K562 (cell line): Measurements from ENCODE around the gene YIPF1. TPM values are rescaled to one million over a fixed set of nuclear protein-coding genes. Genes with fewer than 3 reads are reported as not detected.

Source experiments
- ATAC-seq: fragments of 200-7000 bp; cut with Tn5 transposase; 3 replicates; pipeline ENCODE4 v1.9.1; 2020; ENCODE audit warnings: moderate library complexity
- BruUV-seq: library from RNA; stranded (reverse); fragments of 400-500 nt; replicated peaks from 2 replicates; lab custom pipeline; 2021; lab: Mats Ljungman, UMichigan
- CTCF ChIA-PET: fragments of 300-600 bp; formaldehyde crosslinking; extraction: SDS; loops from one replicate; lab custom pipeline; 2021; ENCODE audit warnings: low intra/inter-chr PET ratio; lab: Yijun Ruan, JAX
- POLR2A ChIA-PET: fragments of 300-600, 350-650 bp; sonication (Branson Sonifier 250); formaldehyde crosslinking; extraction: SDS; loops from one replicate; lab custom pipeline; 2021; ENCODE audit warnings: antibody characterized with exemption, inconsistent platforms; lab: Yijun Ruan, JAX
- DNase-seq, 4 experiments: peaks; one replicate each; pipeline versions ENCODE4 v3.0.0 to v3.0.0-alpha.2; 2011 to 2018; ENCODE audit warnings: low spot score in 3 of 4, mixed read lengths in 3 of 4; ENCODE audit errors: extremely low read depth in 1 of 4
- FAIRE-seq: peaks from 2 replicates; lab custom pipeline; 2011; peaks lifted over from hg19 to GRCh38; lab: Jason Lieb, UNC
- H2AFZ ChIP-seq: 2 replicates; pipeline ENCODE4 v1.6.0; 2011; ENCODE audit warnings: low read depth, low read length, control low read depth, inconsistent platforms
- H3K27ac ChIP-seq: fragments of 200-600 bp; 3 replicates; pipeline ENCODE4 v1.8.0; 2011; ENCODE audit warnings: low read depth, mild to moderate bottlenecking, control low read depth, inconsistent platforms, low read length, moderate library complexity, mixed read lengths; ENCODE audit errors: extremely low read depth
- H3K27me3 ChIP-seq, 2 experiments: fragments of 300-600 bp in 1 of 2; 2 replicates in 1 of 2; 3 replicates in 1 of 2; pipeline versions ENCODE4 v1.6.0 to v1.8.0; 2011; ENCODE audit warnings: inconsistent platforms in 2 of 2, low read length in 2 of 2, mild to moderate bottlenecking in 1 of 2, mixed read lengths in 1 of 2, moderate library complexity in 1 of 2; ENCODE audit not compliant: control insufficient read depth in 2 of 2, insufficient read depth in 2 of 2
- H3K36me3 ChIP-seq: fragments of 300-600 bp; 3 replicates; pipeline ENCODE4 v1.8.0; 2011; ENCODE audit warnings: mild to moderate bottlenecking, low read length, inconsistent platforms; ENCODE audit not compliant: control insufficient read depth, insufficient read depth
- H3K4me1 ChIP-seq, 2 experiments: fragments of 200-600 bp in 1 of 2; replicated peaks in 1 of 2; 2 replicates in 1 of 2; 3 replicates in 1 of 2; pipeline versions ENCODE4 v1.5.1 to v1.8.0; 2011; ENCODE audit warnings: inconsistent platforms in 2 of 2, low read length in 2 of 2, mild to moderate bottlenecking in 1 of 2, mixed read lengths in 1 of 2, moderate library complexity in 1 of 2; ENCODE audit not compliant: control insufficient read depth in 2 of 2, insufficient read depth in 2 of 2
- H3K4me2 ChIP-seq: 2 replicates; pipeline ENCODE4 v1.6.1; 2011; ENCODE audit warnings: low read length, control low read depth, inconsistent platforms, mixed read lengths; ENCODE audit not compliant: insufficient read depth
- H3K4me3 ChIP-seq: fragments of 200-600 bp; sonication (generic), shearing (Covaris generic); 2 replicates; pipeline ENCODE4 v1.5.1; 2016; ENCODE audit warnings: control low read depth, inconsistent platforms
- H3K79me2 ChIP-seq: fragments of 200-600 bp; 3 replicates; pipeline ENCODE4 v1.8.0; 2011; ENCODE audit warnings: low read length, inconsistent platforms; ENCODE audit not compliant: control insufficient read depth, insufficient read depth
- H3K9ac ChIP-seq, 2 experiments: 2 replicates each; pipeline versions ENCODE4 v1.6.0 to v1.6.1; 2011; ENCODE audit warnings: low read depth in 2 of 2, low read length in 2 of 2, control low read depth in 1 of 2, inconsistent platforms in 1 of 2, mild to moderate bottlenecking in 1 of 2, mixed read lengths in 1 of 2; ENCODE audit not compliant: insufficient read depth in 1 of 2
- H3K9me1 ChIP-seq: one replicate; pipeline ENCODE4 v1.6.0; 2011; ENCODE audit warnings: inconsistent platforms, mild to moderate bottlenecking, low read length, moderate library complexity; ENCODE audit not compliant: control insufficient read depth, insufficient read depth
- H3K9me3 ChIP-seq: replicated peaks from 2 replicates; pipeline ENCODE4 v1.5.1; 2011; ENCODE audit warnings: low read depth, low read length, inconsistent platforms; ENCODE audit not compliant: control insufficient read depth, insufficient read depth
- H4K20me1 ChIP-seq: replicated peaks from 2 replicates; pipeline ENCODE4 v1.6.1; 2011; ENCODE audit warnings: low read length, inconsistent platforms, mixed read lengths; ENCODE audit not compliant: control insufficient read depth, insufficient read depth
- CCAR2 ChIP-seq: fragments of 200-400 bp; formaldehyde crosslinking; IDR thresholded peaks from 2 replicates; pipeline ENCODE4 v1.6.1; 2017; ENCODE audit warnings: mild to moderate bottlenecking, low read depth, low read length
- ELF4 ChIP-seq: fragments of 450-650 bp; formaldehyde crosslinking; IDR thresholded peaks from 2 replicates; pipeline ENCODE4 v1.4.0; 2022; ENCODE audit warnings: missing genetic modification characterization
- MYBL2 ChIP-seq, 2 experiments: fragments of 450-650 bp in 1 of 2; sonication (generic) in 1 of 2; formaldehyde crosslinking in 1 of 2; IDR thresholded peaks; 2 replicates each; pipeline versions ENCODE4 v1.6.1 to v1.8.1; 2017 to 2022; ENCODE audit warnings: borderline replicate concordance in 1 of 2, inconsistent platforms in 1 of 2, low read depth in 1 of 2, mild to moderate bottlenecking in 1 of 2, missing genetic modification reagents in 1 of 2, moderate library complexity in 1 of 2
- NR2C1 ChIP-seq, 2 experiments: fragments of 450-650 bp; IDR thresholded peaks; 2 replicates each; pipeline ENCODE4 v1.6.1; 2017; ENCODE audit warnings: mild to moderate bottlenecking in 2 of 2, antibody characterized with exemption in 1 of 2, inconsistent platforms in 1 of 2, missing compliant biosample characterization in 1 of 2, missing genetic modification characterization in 1 of 2
- RCOR1 ChIP-seq, 2 experiments: IDR thresholded peaks; 2 replicates each; pipeline ENCODE4 v1.6.1; 2012; ENCODE audit warnings: low read depth in 2 of 2, low read length in 2 of 2, borderline replicate concordance in 1 of 2, improper control_type of control experiment in 1 of 2
- VEZF1 ChIP-seq: fragments of 200-800 bp; sonication (Bioruptor generic); IDR thresholded peaks from 2 replicates; pipeline ENCODE4 v1.6.1; 2017; ENCODE audit warnings: missing genetic modification characterization, missing compliant biosample characterization
- ZNF212 ChIP-seq: fragments of 450-650 bp; formaldehyde crosslinking; IDR thresholded peaks from 2 replicates; pipeline ENCODE4 v1.4.0; 2020; ENCODE audit warnings: mild to moderate bottlenecking
- WGBS: fragments of 100-300 bp; shearing (Covaris generic); methylation state at CpG from one replicate; pipeline ENCODE4 v1.1.6; 2016; ENCODE audit warnings: low coverage, mixed read lengths; ENCODE audit not compliant: insufficient coverage; ENCODE audit errors: missing lambda C conversion rate; 5-methylcytosine and 5-hydroxymethylcytosine counted together
- in situ Hi-C: fragments of 300-500 bp; cut with MboI; formaldehyde crosslinking; loops from 4 replicates; pipeline ENCODE4 v1.15.0; 2018; ENCODE audit warnings: inconsistent platforms, mixed read lengths
- intact Hi-C: fragments of 100-400 bp; cut with micrococcal nuclease; formaldehyde crosslinking; loops from 2 replicates; pipeline ENCODE4 v1.14.2; 2022
- polyA plus RNA-seq, 8 experiments: library from polyadenylated mRNA; depleted of rRNA in 4 of 8; stranded (reverse) in 5 of 8; unstranded in 3 of 8; fragments of >200 nt; fragmentation: Nextera tagmentation in 2 of 8; fragmentation: Illumina TruSeq in 1 of 8; extraction: Ambion mirVana in 2 of 8; extraction: Trizol in 1 of 8; gene quantifications; 2 replicates each; pipeline versions ENCODE4 v1.2.1 to v1.2.3, GENCODE V29; 2011 to 2014; ENCODE audit warnings: inconsistent platforms in 1 of 8, missing spikeins in 1 of 8
- total RNA-seq, 7 experiments: library from RNA; depleted of rRNA in 6 of 7; stranded (reverse); fragments of >200 nt in 6 of 7; fragmentation: Illumina TruSeq in 2 of 7; extraction: Trizol in 2 of 7; gene quantifications; 2 replicates each; pipeline versions ENCODE4 v1.2.1 to v1.2.3, GENCODE V29; 2011 to 2021; ENCODE audit warnings: low replicate concordance in 1 of 7

YIPF1 gene
- total and polyA plus RNA-seq, 9 of the 15 experiments (the other 6 are each of a cell fraction or from before 2014, with no cell fraction given): 11.5 to 37.5 (median 19.2) TPM

GRCh38 chr1:53834776-53835175 is 54.8 kb downstream of the YIPF1 start:
- H3K4me3 ChIP-seq: no peak overlapping the region
- no peaks in the 10 kb centered on the region for H3K9me1 ChIP-seq
- no peak for FAIRE-seq
- in situ Hi-C loops: no loop called here
- no peak for DNase-seq
- ChIA-PET CTCF (no interaction called here), POLR2A (interaction anchor here (0.5 to 2.6 kb wide), 4 partner anchors 9 to 283 kb away, joined by 3 to 11 read pairs (median 6); no protein-coding TSS in a partner anchor)
- H4K20me1 ChIP-seq: no peaks in the 10 kb centered on the region
- H3K4me2 ChIP-seq: no peak overlapping the region
- H2AFZ ChIP-seq: no peak overlapping the region
- H3K4me1 ChIP-seq: peaks cover 4 to 13% of the 10 kb centered on the region in 2 experiments; a peak in 3 of 5 replicates
- H3K9ac ChIP-seq: no peak overlapping the region
- WGBS: 91% methylated on average over 9 of the region's 11 CpGs
- no peaks in the 10 kb centered on the region for H3K9me3 ChIP-seq
- peaks cover 49% of the 10 kb centered on the region for H3K36me3 ChIP-seq
- no TSS peak for BruUV-seq
- intact Hi-C loops: no loop called here
- ATAC-seq: no peak
- peaks cover 65% of the 10 kb centered on the region for H3K79me2 ChIP-seq
- no peak overlapping the region for H3K27ac ChIP-seq
- TF ChIP-seq CCAR2 (no peak), ELF4 (no peak), RCOR1 (IDR thresholded peaks at IDR 0.05; ENCODE audit: borderline replicate concordance in 1 of 2, low read depth in 2 of 2, low read length in 2 of 2) (no peak), ZNF212 (no peak), NR2C1 (IDR thresholded peaks at IDR 0.05) (no peak), NR2C1 (tag; IDR thresholded peaks at IDR 0.05) (no peak), VEZF1 (CRISPR knock-in tag) (no peak), MYBL2 (IDR thresholded peaks at IDR 0.05; ENCODE audit: low read depth) (no peak), MYBL2 (CRISPR knock-in tag; IDR thresholded peaks at IDR 0.05; ENCODE audit: borderline replicate concordance) (no peak)
- TF ChIP-seq, all 486 proteins: peak for 0
- H3K27me3 ChIP-seq: no peaks in the 10 kb centered on the region
